Measurements from ENCODE around the gene ZFYVE21. TPM values are rescaled to one million over a fixed set of nuclear protein-coding genes. Genes with fewer than 3 reads are reported as not detected.

The ZFYVE21 gene
- total and polyA plus RNA-seq, 7 donors, result 14.0 to 27.1 (median 19.9) TPM

DNA sequence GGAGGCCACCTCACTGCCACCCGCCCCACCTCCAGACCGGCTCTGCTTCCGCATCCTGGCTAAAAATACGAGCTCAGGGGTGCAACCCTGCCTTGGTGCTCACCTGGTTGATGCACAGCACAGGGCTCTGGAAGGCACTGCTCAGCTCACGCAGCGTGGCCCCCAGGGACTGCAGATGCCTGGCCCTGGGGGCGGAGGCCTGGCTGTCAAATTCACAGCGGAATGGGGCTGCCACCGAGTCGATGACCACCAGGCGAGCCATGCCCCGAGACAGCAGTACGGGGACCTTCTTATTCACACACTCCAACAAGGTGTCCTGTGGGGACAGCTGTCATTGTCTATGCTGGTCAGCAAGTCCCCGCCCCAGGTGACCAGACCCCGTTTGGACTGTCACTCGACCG lies 16.3 kb upstream of the ZFYVE21 start:
- H3K4me1 ChIP-seq, result peaks cover 48% of the 10 kb centered on the region
- peak; percentile 12 to 51 for DNase-seq

GRCh38 chr14:103699901-103700752 lies 15.5 kb upstream of the ZFYVE21 start:
- Histone ChIP-seq H3K4me3 (no peak overlapping the region), H3K4me1 (peaks cover 48% of the 10 kb centered on the region), H3K9me3 (no peaks in the 10 kb centered on the region), H3K27ac (peak overlapping the region; percentile 71), H3K27me3 (ENCODE audit: insufficient read depth in 3 of 3, low read length in 2 of 3) (no peaks in the 10 kb centered on the region), H3K36me3 (ENCODE audit: insufficient read depth in 1 of 2, low read depth in 1 of 2) (peaks cover 4 to 57% of the 10 kb centered on the region in 2 donors)
- DNase-seq (peak; percentile 67 to 89), ATAC-seq (peak; percentile 80 to 84 (median 84))
- TF ChIP-seq, protein P1, sequence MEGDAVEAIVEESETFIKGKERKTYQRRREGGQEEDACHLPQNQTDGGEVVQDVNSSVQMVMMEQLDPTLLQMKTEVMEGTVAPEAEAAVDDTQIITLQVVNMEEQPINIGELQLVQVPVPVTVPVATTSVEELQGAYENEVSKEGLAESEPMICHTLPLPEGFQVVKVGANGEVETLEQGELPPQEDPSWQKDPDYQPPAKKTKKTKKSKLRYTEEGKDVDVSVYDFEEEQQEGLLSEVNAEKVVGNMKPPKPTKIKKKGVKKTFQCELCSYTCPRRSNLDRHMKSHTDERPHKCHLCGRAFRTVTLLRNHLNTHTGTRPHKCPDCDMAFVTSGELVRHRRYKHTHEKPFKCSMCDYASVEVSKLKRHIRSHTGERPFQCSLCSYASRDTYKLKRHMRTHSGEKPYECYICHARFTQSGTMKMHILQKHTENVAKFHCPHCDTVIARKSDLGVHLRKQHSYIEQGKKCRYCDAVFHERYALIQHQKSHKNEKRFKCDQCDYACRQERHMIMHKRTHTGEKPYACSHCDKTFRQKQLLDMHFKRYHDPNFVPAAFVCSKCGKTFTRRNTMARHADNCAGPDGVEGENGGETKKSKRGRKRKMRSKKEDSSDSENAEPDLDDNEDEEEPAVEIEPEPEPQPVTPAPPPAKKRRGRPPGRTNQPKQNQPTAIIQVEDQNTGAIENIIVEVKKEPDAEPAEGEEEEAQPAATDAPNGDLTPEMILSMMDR (IDR thresholded peaks at IDR 0.05), result no peak
- WGBS, 3 donors, result 33 to 51% (median 36%) methylated on average over 25 of the region's 25 CpGs
- intact Hi-C loops (cut with DNase I), result loop anchor here in 1 of 2 donors (5.0 kb wide), 1 partner anchor 68 kb away; no protein-coding TSS in a partner anchor

More for the DNA sequence above, 16.3 kb upstream of the ZFYVE21 start:
- no peak for ATAC-seq
- 87 to 94% (median 92%) methylated on average over 16 to 17 of the region's 17 CpGs for WGBS, 3 donors
- TF ChIP-seq, protein P1 (IDR thresholded peaks at IDR 0.05), result no peak
- H3K36me3 ChIP-seq (ENCODE audit: insufficient read depth in 1 of 2, low read depth in 1 of 2), result peaks cover 4 to 56% of the 10 kb centered on the region in 2 donors
- no peaks in the 10 kb centered on the region for H3K27me3 ChIP-seq (ENCODE audit: insufficient read depth in 3 of 3, low read length in 2 of 3)
- H3K9me3 ChIP-seq, result no peaks in the 10 kb centered on the region
- H3K4me3 ChIP-seq, result no peak overlapping the region
- H3K27ac ChIP-seq, result peak overlapping the region; percentile 71
- intact Hi-C loops (cut with DNase I), result loop anchor here in 1 of 2 donors (5.0 kb wide), 1 partner anchor 67 kb away; no protein-coding TSS in a partner anchor

DNA sequence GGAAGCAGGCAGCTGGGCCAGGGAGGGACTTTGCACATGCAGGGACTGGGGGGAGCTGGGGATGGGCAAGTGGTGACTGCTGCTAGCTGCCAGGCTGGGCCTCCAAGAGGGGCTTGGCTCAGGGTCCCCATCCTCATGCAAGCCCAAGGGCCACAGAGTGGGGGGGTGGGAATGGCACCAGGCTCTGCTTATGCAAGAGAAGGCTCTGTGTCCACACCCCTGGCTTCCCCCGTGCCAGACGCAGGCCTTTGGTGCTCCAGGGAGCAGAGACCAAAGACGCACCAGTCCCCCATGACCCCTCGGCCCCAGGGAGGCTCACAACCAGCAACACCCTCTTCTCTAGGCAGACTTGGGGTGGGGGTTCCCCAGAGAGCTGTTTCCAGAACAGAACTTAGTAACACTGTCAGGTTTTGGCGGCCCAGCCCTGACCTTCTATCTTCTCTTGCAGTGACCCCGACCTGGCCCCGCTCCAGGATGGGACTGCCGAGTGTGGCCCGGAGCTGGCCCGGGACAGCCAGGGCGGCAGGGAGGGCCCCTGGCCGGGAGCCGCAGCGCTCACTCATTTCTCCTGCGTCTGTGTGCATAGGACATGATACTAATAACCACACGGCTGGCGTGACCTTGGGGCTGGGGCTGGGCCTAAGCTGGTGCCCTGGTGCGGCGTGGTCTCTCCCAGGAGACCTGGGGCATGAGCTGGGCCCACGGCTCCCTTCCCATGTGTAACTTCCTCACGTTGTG lies 14.7 kb upstream of the ZFYVE21 start:
- peak overlapping the region; percentile 71 for H3K27ac ChIP-seq
- ATAC-seq (peak; percentile 43 to 58 (median 50)), DNase-seq (peak; percentile 69 to 80)
- peaks cover 46% of the 10 kb centered on the region for H3K4me1 ChIP-seq
- H3K4me3 ChIP-seq, result no peak overlapping the region
- WGBS, 3 donors, result 25 to 51% (median 28%) methylated on average over 21 of the region's 21 CpGs
- H3K36me3 ChIP-seq (ENCODE audit: insufficient read depth in 1 of 2, low read depth in 1 of 2), result peaks cover 2 to 65% of the 10 kb centered on the region in 2 donors
- no peaks in the 10 kb centered on the region for H3K9me3 ChIP-seq
- TF ChIP-seq, protein P1 (IDR thresholded peaks at IDR 0.05), result no peak
- H3K27me3 ChIP-seq (ENCODE audit: insufficient read depth in 3 of 3, low read length in 2 of 3), result no peaks in the 10 kb centered on the region
- intact Hi-C loops (cut with DNase I), result no loop called here

DNA sequence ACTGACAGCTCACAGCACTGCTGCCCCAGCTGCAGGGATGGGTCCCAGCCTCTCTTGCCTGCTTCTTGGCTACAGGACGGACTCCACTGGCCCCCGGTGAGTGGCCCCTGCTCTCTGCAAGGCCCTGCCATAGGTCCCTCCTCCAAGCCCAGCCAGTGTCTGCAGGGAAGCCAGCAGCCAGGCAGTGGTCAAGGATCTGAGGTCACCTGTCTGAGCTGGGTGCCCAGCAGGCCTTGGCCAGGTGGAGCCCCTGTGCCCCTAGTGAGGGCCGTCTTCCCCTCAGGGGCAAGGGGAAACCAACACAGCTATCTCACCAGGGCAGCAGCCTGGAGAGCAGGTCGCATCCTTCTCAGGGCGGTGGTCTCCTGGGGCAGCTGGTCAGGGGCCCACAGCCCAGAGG lies 13.5 kb upstream of the ZFYVE21 start:
- TF ChIP-seq, protein P1 (IDR thresholded peaks at IDR 0.05), result no peak
- H3K36me3 ChIP-seq (ENCODE audit: insufficient read depth in 1 of 2, low read depth in 1 of 2), result peaks cover 2 to 72% of the 10 kb centered on the region in 2 donors
- ATAC-seq, result no peak
- no peaks in the 10 kb centered on the region for H3K27me3 ChIP-seq (ENCODE audit: insufficient read depth in 3 of 3, low read length in 2 of 3)
- no peak overlapping the region for H3K4me3 ChIP-seq
- H3K4me1 ChIP-seq, result peaks cover 39% of the 10 kb centered on the region
- 78 to 92% (median 80%) methylated on average over 5 of the region's 5 CpGs for WGBS, 3 donors
- no peaks in the 10 kb centered on the region for H3K9me3 ChIP-seq
- intact Hi-C loops (cut with DNase I), result no loop called here
- no peak overlapping the region for H3K27ac ChIP-seq
- peak in 1 of 2 donors; percentile 49 for DNase-seq
